Fibroblast of skin of abdomen (primary cell): ENCODE measurements around the gene ZDHHC3. TPM values are rescaled to one million over a fixed set of nuclear protein-coding genes. Genes with fewer than 3 reads are reported as not detected.

ENCODE experiments used
- DNase-seq: peaks from one replicate; pipeline ENCODE4 v3.0.0-alpha.2; 2013
- polyA plus RNA-seq, 2 experiments: library from polyadenylated mRNA; unstranded; fragments of 120-200 nt; gene quantifications; one replicate each; pipeline ENCODE4 v1.2.1, GENCODE V29; 2013; ENCODE audit not compliant: insufficient read length in 2 of 2

ZDHHC3 gene
- 50.6 TPM for polyA plus RNA-seq (2013, experiment 1 of 2; ENCODE audit: insufficient read length)
- 51.8 TPM for polyA plus RNA-seq (2013, experiment 2 of 2; ENCODE audit: insufficient read length)

DNA sequence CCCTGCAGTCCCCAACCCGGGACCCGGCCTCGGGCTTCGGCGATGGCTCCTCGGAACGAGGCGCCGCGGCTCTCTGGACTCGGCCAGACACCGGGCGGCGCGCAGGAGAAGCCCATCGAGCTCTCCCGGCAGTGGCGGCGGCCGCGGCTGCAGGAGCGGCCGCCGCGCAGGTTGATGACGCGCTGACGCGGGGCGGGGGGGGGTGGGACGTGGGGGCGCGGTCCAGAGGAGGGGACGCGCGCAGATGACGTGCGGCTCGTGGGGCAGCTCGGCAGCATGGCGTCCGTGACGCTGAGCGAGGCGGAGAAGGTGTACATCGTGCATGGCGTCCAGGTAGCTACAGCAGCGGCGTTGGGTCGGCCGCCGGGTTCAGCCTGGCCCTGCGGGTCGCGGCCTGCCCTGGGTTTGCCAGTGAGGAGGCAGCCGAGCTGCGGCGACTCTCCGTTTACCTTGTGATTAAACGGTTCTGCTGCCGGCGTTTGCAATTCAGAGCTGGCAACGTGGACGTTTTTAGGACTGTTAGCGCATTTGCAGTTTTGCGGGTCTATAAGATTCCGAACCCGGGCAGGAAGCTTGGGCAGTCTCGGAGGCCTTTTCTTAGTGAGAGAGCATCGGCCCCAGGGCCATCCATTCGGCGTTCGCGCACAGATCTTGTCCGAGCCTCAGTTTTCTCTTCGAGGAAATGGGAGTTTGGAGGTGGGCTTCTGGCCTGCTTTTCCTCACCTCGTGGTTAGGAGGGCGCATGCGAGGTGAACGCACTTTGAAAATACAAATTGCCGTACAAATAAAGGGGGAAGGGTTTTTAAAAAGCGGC, at the start of gene ZDHHC3, which contains the start of gene EXOSC7:
ZDHHC3 (minus strand) TSS at position 173 of the 814 bp plus-strand sequence. CDS start 16,738 bp downstream, outside the sequence.
EXOSC7 (plus strand) TSS at position 243 of the 814 bp plus-strand sequence; CDS start at position 277, 34 bp downstream.
- DNase-seq = peak; percentile 88

GRCh38 chr3:45024542-45025255, 48.7 kb upstream of the ZDHHC3 start:
- DNase-seq = no peak

DNA sequence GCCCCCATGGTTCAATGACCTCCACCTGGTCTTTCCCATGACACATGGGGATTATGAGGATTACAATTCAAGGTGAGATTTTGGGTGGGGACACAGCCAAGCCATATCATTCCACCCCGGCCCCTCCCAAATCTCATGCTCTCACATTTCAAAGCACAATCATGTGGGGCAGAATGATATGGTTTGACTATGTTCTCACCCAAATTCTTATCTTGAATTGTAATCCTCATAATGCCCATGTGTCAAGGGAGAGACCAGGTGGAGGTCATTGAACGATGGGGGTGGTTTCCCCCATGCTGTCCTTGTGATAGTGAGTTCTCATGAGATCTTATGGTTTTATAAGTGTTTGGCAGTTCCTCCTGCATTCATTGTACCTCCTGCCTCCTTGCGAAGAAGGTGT, 47.7 kb upstream of the ZDHHC3 start:
- no peak for DNase-seq

GRCh38 chr3:45021524-45022297, 45.7 kb upstream of the ZDHHC3 start:
- DNase-seq = no peak

GRCh38 chr3:45020534-45020933, 44.6 kb upstream of the ZDHHC3 start:
- no peak for DNase-seq

DNA sequence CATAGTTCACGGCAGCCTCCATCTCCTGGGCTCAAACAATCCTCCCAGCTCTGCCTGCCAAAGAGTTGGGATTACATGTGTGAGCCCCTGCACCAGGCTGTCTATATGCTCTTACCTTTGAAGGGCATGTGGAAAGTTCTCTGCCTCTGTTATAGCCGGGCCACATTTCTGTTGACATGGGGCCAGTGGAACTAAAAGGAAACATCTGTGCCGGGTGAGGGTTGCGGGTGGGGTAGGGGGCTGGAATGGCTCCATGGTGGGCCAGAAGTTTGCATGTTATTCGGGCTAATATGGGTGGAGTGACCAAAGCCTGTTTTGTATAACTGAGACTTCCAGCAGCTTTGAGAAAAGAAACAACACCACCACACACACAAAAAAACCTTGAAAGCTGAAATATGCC, 41.8 kb upstream of the ZDHHC3 start:
- no peak for DNase-seq

DNA sequence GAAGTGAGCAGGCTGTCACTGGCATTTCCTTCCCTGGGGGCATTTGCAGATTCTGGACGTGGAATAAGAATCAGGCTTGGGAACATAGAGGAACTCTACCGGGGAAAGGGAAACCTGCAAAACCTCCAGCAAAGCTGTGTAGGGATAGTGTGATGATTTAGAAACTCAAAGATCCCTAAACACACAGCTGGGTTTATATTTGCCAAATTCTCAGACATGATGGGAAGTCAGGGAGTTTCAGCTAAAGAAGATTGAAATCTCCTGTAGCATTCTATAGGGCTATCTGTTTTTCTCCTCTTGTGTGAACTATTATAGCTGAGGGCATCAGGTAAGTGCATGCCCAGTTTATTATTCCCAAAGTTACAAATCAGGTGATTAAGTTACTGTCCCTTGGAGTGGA, 40.9 kb upstream of the ZDHHC3 start:
- no peak for DNase-seq

GRCh38 chr3:45012577-45012976, 36.6 kb upstream of the ZDHHC3 start:
- no peak for DNase-seq

- DNase-seq = peak; percentile 96
Measured at GRCh38 chr3:45011756-45012508, 36.0 kb upstream of the ZDHHC3 start.

- peak; percentile 91 for DNase-seq
Measured at GRCh38 chr3:45010811-45011333, 34.9 kb upstream of the ZDHHC3 start.

GRCh38 chr3:45009868-45010267, 33.9 kb upstream of the ZDHHC3 start:
- DNase-seq = no peak

DNA sequence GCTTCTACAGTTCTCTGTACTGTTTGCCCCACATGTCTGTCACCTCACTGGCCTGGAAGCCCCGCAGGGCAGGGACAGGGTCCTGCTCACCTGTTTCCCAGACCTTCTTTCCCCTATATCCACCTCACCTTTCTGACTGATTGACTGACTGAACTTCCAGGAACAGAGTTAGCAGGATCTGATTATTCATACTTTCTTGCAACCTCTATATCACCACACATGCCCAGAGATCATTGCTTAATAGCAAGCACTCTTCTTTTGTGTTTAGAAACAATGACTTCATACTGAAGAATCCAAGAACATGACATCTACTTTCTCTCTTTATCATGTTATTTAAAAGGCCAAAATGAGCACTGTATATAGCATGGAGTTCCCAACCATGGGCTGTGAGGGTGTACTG, 32.1 kb upstream of the ZDHHC3 start:
- peak; percentile 52 for DNase-seq

DNA sequence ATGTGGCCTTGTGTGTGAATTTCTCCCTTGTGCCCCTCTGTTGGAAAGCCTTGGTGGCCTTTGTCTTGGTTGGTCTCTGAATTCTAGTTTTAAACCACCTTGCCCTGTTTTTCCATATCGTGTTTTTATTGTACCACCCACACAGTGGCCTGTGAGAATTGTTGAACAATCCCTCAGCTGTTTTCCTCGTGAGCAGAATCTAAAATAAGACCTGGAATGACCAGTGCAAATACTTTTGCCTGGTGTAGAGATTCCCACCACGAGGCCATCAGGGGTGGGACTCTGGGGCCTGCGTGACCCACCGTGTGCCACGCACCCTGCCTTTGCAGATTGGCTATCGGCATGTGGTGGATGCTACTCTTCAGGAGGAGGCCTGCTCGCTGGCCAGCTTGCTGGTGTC, 31.1 kb upstream of the ZDHHC3 start:
- DNase-seq = no peak

GRCh38 chr3:45003859-45004258, 27.9 kb upstream of the ZDHHC3 start:
- no peak for DNase-seq

DNA sequence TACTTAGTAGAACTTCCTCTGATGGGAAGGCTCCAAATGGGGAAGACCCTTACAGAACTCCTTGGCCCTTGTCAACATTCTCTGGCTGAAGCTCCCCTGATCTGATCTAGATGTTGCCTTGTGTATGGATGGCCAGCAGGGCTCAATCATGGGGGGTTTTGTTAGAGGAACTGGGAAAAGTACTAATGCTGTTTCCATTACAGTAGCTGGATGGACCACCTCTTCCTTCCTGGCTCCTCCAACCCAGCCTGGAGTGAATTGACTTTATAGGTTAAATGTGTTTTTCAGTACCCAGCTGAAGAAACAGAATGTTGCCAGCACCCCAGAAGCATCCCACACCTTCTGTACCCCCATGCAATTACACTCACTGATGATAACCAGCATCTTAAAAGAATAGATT, 27.4 kb upstream of the ZDHHC3 start:
- no peak for DNase-seq

GRCh38 chr3:45002720-45003119, 26.7 kb upstream of the ZDHHC3 start:
- DNase-seq = no peak

DNA sequence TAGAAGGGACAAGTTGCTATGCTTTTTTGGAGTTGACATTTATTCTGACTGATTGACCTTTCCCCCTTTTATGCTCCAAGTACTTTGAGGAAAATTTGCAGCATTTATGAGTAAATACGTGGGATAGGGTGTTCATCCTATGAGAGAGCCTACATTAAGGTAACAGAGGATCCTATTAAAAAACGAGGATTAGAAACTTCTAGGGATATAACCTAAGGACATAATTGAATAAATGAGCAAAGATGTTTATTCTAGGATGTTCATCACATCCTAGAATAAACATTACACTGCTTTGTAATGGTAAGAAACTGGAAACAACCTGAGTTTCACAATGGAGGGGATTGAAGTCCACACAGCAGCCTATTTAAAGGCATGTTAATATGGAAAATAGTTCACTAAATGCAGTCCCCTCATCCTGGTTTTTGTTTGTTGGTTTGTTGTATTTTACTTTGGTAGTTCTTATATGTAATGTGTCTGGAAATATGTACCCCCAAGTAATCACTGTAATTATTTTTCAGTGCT, 26.2 kb upstream of the ZDHHC3 start:
- no peak for DNase-seq

DNA sequence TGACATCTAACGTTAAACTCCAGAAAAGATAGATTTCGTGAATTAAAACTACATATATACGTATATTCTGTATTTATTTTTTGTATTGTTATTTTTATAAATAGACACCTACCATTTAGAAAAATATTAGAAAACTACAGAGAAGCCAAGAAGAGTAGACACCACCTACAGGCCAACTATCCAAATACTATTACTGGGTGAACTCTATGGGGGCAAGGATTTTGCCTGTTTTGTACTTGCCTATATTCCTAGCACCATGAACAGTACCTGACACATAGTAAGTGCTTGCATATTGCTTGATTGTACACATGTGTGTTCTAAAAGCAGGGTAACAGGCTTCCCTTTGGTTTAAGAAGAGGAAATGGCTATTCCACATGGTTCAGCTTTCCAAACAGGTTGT, 25.8 kb upstream of the ZDHHC3 start:
- no peak for DNase-seq

DNA sequence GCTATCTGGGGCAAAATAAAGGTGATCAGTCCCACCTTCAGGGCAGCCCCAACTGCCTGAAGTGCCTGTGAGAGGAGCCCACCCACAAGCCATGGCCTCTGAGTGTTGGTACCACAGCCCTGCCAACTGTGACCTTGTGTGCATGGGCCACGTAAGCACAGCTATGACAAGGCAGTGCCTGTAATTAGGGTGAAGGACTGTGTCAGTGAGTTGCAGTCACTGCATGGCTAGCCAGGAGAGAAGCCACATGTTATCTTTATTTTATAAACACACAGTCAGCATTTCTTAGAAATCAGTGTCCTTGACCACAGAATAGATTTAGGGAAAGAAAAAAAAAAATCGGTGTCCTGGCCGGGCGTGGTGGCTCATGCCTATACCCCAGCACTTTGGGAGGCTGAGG, 24.8 kb upstream of the ZDHHC3 start:
- no peak for DNase-seq

DNA sequence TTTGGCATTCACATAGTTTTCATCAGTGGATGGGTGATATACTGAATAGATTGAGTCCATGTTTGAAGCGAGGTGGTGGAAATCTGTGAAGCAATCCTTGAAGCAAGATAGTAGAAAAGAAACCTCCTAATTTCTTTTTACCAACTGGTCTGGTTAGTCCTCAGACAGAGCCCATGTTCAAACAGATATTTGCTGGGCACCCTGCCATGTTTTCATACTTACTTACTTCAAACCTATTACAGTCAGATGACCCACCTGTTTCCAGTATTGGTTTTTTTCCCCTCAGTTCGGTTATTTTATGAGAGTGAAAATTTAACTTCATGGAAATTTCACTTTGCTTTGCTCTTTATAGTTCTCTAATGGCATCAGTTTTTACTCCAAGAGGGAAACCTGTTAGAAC, 23.8 kb upstream of the ZDHHC3 start:
- DNase-seq = no peak

- no peak for DNase-seq
Measured at GRCh38 chr3:44996556-44996969, 20.6 kb upstream of the ZDHHC3 start.
